CD4-positive, alpha-beta T cell treated with Interleukin-10 for 1 hour (primary cell): ENCODE results near the gene THRB.

Experiments used
- DNase-seq: peaks from one replicate; pipeline ENCODE4 v3.0.0-alpha.2; 2020

THRB gene

GRCh38 chr3:24299806-24300626 is 194.6 kb downstream of the THRB start:
- DNase-seq = no peak

DNA sequence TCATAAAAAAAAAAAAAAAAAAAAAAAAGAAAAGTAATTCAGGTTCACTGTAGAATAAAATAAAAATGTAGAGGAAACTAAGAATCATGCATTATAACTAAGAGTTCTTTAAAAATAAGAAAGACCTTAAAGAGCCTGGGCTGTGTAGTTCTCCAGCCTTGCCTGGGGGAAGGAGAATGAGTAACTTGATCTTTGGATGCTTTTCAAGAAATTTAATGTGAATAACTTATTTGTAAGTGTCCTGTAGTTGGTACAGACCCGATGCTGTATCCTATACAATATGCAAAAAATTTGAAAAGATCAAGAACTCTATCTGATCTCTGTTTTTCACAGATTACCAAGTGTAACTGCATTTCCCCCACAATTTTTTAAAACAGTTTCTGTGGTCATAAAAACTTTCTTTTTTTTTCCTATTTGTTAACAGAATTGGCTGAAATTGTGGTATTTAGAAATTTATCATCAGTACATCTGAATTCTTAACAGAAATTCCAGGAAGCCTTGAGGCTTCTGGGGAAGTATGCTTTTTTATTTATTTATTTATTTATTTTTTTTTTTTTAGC is 195.3 kb downstream of the THRB start:
- no peak for DNase-seq

GRCh38 chr3:24296441-24297205 is 198.0 kb downstream of the THRB start:
- DNase-seq = no peak

DNA sequence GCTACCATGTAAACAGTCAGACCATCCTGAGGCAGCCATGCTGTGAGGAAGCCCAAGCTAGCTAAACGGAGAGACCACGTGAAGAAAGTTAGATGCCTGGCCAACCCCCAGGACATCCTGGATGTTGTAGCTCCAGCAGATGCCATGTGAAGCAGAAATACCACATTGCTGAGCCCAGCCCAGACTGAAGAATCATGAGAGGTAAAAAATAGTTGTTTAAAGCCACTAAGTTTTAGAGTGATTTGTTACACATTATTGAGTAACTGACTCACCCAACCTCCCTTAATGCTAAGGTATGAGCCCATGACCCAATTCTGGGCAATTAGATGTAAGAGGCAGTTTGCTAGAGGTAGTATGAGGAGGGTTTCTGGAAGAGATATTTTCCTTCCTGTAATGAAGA is 200.5 kb downstream of the THRB start:
- DNase-seq = no peak

DNA sequence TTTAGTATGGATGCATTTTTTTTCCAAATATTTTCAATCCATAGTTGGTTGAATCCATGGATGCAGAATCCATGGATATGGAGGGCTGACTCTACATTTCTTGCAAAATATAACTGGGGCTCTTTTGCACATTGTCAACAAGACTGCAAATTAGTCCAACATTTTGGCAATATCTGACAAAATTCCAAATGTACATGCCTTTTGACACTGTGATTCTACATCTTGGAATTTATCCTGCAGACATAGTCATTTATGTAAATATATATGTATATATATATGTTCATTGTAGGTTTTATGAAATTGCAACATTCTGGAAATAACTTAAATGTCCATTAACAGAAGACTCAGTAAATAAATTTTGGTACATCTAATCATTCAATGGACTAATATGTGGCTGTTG is 203.0 kb downstream of the THRB start:
- DNase-seq = no peak

- DNase-seq = no peak
Measured at GRCh38 chr3:24290596-24290995, 204.1 kb downstream of the THRB start.

GRCh38 chr3:24288496-24289236 is 206.0 kb downstream of the THRB start:
- DNase-seq = no peak

GRCh38 chr3:24287755-24288450 is 206.7 kb downstream of the THRB start:
- no peak for DNase-seq

- DNase-seq = no peak
Measured at GRCh38 chr3:24286405-24286804, 208.2 kb downstream of the THRB start.

- DNase-seq = no peak
Measured at GRCh38 chr3:24278543-24278942, 216.1 kb downstream of the THRB start.

- no peak for DNase-seq
Measured at GRCh38 chr3:24273491-24273890, 221.2 kb downstream of the THRB start.

GRCh38 chr3:24272875-24273274 is 221.8 kb downstream of the THRB start:
- no peak for DNase-seq

DNA sequence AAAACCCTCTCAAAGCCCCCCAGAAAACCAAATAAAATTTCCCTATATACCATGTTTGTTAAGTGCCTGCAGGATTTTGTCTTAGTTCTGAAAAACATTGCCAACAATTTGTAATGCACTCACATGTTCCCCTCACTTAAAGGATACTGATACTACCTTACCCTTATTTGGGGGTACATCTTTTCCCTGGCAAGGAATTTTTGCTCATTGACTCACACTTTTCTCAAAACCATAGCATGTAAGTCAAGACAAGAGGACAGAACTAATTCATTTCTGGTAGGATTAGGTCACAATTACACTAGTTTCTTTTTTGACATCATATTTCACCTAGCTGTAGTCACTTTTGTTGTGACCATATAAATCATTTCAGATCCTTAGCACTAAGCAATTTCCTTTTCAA is 222.2 kb downstream of the THRB start:
- no peak for DNase-seq

DNA sequence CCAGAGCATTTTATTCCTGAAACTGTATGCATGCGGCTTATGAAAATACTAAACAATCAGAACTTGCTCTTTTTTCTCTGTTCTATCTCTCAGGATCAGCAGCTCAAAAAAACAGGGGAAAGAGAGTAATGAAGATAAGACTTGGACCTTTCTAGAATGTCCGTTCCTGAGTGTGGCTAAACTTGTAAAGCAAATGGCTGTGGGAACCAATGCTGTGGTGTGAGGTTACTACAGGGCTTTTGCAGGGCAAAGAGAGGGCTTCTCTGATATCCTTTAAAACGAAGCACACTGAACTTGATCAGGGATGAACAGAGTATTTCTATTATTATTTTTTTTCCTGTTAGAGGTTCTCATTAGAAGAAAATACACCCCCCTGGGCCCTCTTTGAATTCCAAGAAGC is 223.4 kb downstream of the THRB start:
- no peak for DNase-seq

DNA sequence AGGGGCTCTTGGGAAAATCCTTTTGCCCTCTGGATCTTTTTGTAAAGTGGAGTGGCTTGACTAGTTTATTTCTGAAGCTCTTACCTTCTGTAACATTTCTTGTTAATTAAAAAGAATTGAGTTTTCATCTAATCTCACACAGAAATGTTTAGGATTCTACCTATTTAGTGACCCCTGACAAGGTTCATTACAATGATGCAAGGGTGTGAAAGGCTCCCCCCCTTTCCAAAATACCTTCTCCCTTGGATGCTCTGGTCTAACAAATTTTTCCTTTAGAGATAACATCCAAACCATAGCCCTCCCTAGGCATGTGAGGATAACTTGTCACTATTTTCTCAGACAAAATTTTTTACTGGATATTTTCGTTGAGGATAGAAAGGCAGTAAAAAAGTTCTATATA is 223.9 kb downstream of the THRB start:
- DNase-seq = no peak

DNA sequence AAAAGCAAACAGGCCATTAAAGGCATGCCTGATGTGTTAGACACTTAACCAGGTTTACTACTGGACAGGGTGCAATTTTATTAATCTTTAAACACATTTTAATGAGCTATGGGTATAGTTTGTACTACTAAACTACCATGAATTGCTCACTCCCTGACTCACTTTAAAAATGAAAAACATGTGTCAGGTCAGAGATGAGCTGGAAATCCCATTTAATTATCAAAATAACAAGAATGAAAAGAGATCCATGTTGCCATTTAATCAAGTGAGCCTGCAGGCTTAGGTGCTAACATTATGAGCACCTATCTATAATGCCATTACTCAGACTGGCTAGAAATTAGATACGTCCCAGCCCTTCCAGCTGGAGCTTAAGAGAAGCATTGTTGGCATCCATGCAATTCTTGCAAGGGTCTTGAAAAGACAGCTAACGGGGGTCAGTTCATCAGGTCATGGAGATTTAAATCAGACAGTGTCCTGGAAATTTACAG is 224.4 kb downstream of the THRB start:
- no peak for DNase-seq

GRCh38 chr3:24264748-24265158 is 229.9 kb downstream of the THRB start:
- DNase-seq = peak; percentile 3

- DNase-seq = no peak
Measured at GRCh38 chr3:24264011-24264410, 230.6 kb downstream of the THRB start.

DNA sequence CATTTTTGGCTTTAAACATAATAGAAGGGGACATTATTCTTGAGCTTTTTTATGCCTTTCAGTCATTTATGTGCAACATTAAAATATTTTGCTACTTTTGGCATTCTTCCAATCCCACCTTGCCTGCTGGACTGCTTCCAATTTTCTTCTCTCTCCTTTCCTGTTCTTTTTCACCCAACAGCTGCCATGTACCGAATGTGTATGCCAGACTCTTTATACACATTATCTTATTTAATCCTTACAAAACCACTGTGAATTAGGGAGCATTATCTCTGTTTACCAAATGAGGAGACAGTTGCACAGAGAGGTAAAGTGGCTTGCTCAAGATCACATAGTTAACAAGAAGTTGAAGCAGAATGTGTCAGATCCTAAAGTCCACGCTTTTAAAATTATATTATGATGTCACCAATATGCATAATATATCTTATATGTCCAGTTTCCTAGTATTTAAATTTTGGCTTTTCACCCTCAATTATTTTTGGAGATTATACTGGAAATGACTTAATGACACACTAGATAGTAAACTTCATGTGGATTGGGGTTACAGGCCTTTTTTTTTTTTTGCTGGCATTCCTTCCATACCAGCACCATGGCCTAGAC is 231.5 kb downstream of the THRB start:
- no peak for DNase-seq

DNA sequence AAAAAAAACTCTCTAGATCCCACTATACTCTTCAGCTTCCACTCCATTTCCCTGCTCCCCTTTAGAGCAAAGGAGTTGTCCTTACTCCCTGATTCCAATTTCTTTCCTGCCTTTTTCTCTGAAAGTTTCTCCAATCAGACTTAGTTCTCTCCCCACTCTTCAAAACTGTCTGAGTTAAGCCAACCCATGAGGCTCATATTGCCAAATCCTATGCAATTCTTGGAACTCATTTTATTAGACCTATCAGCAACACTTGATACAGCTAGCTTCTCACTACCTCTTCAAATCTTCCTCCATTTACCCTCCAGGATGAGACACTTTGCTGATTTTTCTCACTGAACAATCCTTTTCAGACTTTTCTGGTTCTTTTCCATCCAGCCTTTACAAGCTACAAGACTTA is 233.1 kb downstream of the THRB start:
- DNase-seq = no peak

- DNase-seq = no peak
Measured at GRCh38 chr3:24259901-24260512, 234.6 kb downstream of the THRB start.
